Pons (tissue), 1 donor: ENCODE measurements around the gene HSPA1A.
A peak's percentile ranks its signal among the peaks of the same experiment; 100 is the strongest.
"Not testable (repeated sequence)": the region's sequence is repeated elsewhere in the genome, so short reads cannot be mapped to it uniquely, and the experiment has no call there.

Source experiments
- DNase-seq: peaks from one replicate; pipeline ENCODE4 v3.0.0-alpha.2; 2016; ENCODE audit warnings: low spot score

The HSPA1A gene

GRCh38 chr6:31781244-31782125 lies 33.9 kb upstream of the HSPA1A start:
- no peak for DNase-seq

- no peak for DNase-seq
Measured at GRCh38 chr6:31782126-31782855, 33.1 kb upstream of the HSPA1A start.

- DNase-seq: peak; percentile 62
Measured at GRCh38 chr6:31784098-31784925, 31.0 kb upstream of the HSPA1A start.

GRCh38 chr6:31785475-31785874 lies 29.9 kb upstream of the HSPA1A start:
- DNase-seq: no peak

GRCh38 chr6:31791324-31792089 lies 23.8 kb upstream of the HSPA1A start:
- peak; percentile 51 for DNase-seq

- no peak for DNase-seq
Measured at GRCh38 chr6:31792090-31792374, 23.3 kb upstream of the HSPA1A start.

GRCh38 chr6:31792761-31793171 lies 22.6 kb upstream of the HSPA1A start:
- DNase-seq: no peak

GRCh38 chr6:31793927-31794245 lies 21.5 kb upstream of the HSPA1A start:
- DNase-seq: not testable (repeated sequence)

GRCh38 chr6:31794294-31794865 lies 21.0 kb upstream of the HSPA1A start:
- DNase-seq: no peak

- DNase-seq: no peak
Measured at GRCh38 chr6:31794866-31795615, 20.3 kb upstream of the HSPA1A start.

- DNase-seq: peak; percentile 84
Measured at GRCh38 chr6:31795616-31796298, 19.6 kb upstream of the HSPA1A start, which contains the start of gene VARS1. VARS1 (minus strand) TSS chr6:31795752; CDS start chr6:31795217, 535 bp downstream.

- no peak for DNase-seq
Measured at GRCh38 chr6:31796993-31797385, 18.4 kb upstream of the HSPA1A start.

- no peak for DNase-seq
Measured at GRCh38 chr6:31797588-31797987, 17.8 kb upstream of the HSPA1A start.

- no peak for DNase-seq
Measured at GRCh38 chr6:31799781-31800180, 15.6 kb upstream of the HSPA1A start.

GRCh38 chr6:31801031-31801927 lies 14.1 kb upstream of the HSPA1A start:
- not testable (repeated sequence) for DNase-seq

GRCh38 chr6:31805939-31806469 lies 9.3 kb upstream of the HSPA1A start:
- DNase-seq: no peak

- peak; percentile 97 for DNase-seq
Measured at GRCh38 chr6:31806470-31807272, 8.7 kb upstream of the HSPA1A start, which contains the start of gene LSM2. LSM2 (minus strand) TSS chr6:31806966; CDS start chr6:31806757, 209 bp downstream.

- not testable (repeated sequence) for DNase-seq
Measured at GRCh38 chr6:31808599-31808998, 6.7 kb upstream of the HSPA1A start.
